Measurements from ENCODE around the gene GIPC3. TPM values are rescaled to one million over a fixed set of nuclear protein-coding genes. Genes with fewer than 3 reads are reported as not detected.

Gene GIPC3
- total RNA-seq, 1 donor from 2014 or later = not detected

DNA sequence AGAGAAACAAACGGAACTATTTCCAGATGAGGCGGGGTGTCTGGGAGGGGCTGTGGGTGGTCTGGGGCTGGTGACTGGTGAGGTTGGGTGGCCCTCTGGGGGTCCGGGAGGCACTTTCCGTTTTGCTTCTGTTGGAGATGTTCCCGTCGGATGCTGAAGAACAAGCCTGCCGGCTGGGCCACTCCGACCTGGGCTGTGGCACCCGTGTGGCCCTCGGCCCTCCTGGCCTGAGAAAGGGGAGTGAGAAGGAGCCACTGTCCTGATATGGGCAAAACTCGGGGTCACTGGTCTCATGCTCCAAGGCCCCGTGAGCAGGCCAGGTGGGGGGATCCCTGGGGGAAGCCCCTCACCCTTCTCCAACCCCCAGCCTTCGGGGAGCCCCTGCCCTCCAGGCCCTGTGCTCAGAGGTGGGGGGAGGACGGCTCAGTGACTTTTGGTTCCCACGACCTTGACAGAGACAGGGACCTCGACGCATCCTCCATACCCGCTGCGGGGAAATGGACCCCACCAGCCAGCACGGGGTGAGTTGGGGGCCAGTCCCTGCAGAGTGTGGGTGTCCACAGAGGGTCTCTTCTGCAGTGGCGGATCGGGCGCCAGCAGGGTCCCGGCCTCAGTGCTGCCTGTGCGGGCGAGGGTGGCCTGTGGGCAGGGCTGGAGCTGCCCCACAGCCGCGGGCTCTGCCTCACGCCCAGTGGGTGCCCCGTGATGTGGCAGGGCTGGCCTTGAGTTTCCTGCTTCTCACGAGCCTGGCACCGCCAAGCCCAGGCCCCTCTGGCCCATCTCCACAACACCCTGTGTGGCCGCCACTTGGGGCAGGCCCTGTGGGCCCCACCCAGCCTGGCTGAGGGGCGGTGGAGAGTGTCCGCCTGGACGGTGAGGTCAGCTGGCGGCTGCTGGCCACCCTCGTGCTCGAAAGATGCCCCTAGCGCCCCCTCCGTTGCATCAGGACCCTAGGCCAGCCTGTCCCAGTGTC is 25.8 kb downstream of the GIPC3 start:
- H3K4me3 ChIP-seq (ENCODE audit: low read depth, low read length) = no peak overlapping the region
- TF ChIP-seq, protein P1, sequence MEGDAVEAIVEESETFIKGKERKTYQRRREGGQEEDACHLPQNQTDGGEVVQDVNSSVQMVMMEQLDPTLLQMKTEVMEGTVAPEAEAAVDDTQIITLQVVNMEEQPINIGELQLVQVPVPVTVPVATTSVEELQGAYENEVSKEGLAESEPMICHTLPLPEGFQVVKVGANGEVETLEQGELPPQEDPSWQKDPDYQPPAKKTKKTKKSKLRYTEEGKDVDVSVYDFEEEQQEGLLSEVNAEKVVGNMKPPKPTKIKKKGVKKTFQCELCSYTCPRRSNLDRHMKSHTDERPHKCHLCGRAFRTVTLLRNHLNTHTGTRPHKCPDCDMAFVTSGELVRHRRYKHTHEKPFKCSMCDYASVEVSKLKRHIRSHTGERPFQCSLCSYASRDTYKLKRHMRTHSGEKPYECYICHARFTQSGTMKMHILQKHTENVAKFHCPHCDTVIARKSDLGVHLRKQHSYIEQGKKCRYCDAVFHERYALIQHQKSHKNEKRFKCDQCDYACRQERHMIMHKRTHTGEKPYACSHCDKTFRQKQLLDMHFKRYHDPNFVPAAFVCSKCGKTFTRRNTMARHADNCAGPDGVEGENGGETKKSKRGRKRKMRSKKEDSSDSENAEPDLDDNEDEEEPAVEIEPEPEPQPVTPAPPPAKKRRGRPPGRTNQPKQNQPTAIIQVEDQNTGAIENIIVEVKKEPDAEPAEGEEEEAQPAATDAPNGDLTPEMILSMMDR (conservative IDR thresholded peaks at IDR 0.05; ENCODE audit: low read depth, low read length) = no peak
- DNase-seq (ENCODE audit: low read depth) = no peak

DNA sequence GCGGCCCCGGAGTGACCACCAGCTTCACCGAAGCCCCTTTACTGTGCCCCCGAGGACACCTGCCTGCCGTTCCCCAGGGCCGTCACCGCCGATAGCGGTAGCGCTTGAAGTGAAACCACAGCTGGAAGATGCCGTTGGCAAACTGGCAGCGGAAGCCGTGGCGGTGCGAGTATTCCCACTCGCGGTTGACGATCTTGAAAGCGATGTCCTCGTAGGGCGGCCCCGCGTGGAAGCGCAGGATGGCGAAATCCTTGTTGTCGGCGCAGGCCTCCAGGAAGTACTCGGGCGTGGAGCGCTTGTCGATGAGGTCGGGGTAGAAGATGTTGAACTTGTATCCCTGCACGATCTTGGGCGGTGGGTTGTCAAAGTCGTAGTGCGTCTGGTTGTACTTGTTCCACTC is 26.6 kb downstream of the GIPC3 start:
- DNase-seq (ENCODE audit: low read depth) = no peak
- TF ChIP-seq, protein P1 (conservative IDR thresholded peaks at IDR 0.05; ENCODE audit: low read depth, low read length) = no peak
- no peak overlapping the region for H3K4me3 ChIP-seq (ENCODE audit: low read depth, low read length)

DNA sequence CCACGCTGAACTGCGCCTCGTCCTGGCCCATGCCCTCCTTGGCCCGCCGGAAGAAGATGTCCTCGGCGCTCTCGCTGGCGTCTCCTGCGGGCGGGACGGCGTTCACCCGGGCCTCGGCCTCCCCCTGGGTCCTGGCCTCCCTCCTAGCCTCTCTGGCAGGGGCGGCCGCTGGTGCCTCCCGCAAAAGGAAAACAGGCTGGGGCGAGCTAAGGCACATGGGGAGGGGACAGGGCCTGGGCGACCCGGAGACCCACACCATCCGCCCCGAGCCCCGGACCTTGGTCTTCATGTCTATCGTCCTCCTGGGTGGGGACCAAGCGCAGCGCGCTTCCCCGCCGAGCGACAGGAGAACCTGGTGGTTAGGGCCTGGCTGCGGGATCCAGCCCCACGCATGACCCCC is 27.1 kb downstream of the GIPC3 start:
- TF ChIP-seq, protein P1 (conservative IDR thresholded peaks at IDR 0.05; ENCODE audit: low read depth, low read length) = no peak
- no peak for DNase-seq (ENCODE audit: low read depth)
- H3K4me3 ChIP-seq (ENCODE audit: low read depth, low read length) = no peak overlapping the region

DNA sequence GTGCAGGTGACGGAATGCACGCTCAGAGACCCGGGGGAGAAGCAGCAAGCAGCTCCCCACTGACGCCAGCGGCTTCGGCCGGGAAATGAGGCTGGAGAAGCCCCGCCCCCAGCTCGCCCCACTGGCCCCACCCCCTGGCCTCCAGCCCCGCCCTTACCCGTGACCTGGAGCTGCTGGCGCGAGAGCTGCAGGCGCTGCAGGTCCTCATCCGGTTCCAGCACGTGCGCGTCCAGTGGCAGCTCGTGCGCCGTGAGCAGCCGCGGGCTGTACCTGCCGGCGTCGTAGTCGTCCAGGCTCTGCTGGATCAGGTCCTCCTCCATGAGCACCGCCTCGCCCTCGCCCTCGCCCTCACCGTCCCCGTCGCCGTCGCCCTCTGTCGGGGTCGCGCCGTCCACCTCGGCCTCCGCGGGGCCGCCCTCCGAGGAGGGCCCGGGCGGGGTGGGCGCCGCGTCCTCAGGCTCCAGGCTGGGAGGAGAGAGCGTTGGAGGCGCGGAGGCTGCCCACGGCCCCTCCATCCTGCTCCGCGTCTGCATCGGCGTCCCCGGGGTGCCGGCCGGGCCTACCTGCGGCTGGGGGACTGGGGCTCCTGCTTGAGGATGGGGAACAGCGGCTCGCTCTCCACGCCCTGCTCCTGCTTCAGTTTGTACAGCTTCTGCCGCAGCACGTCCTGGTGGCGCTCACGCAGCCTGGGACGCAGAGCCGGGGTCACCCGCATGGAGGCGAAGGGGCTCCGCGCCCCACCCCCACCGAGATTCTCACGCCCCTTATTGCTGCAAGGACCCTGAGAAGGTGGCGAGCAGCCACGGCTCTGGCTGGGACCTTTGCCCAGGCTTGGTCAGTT is 27.8 kb downstream of the GIPC3 start:
- TF ChIP-seq, protein P1 (conservative IDR thresholded peaks at IDR 0.05; ENCODE audit: low read depth, low read length) = no peak
- H3K4me3 ChIP-seq (ENCODE audit: low read depth, low read length) = no peak overlapping the region

DNA sequence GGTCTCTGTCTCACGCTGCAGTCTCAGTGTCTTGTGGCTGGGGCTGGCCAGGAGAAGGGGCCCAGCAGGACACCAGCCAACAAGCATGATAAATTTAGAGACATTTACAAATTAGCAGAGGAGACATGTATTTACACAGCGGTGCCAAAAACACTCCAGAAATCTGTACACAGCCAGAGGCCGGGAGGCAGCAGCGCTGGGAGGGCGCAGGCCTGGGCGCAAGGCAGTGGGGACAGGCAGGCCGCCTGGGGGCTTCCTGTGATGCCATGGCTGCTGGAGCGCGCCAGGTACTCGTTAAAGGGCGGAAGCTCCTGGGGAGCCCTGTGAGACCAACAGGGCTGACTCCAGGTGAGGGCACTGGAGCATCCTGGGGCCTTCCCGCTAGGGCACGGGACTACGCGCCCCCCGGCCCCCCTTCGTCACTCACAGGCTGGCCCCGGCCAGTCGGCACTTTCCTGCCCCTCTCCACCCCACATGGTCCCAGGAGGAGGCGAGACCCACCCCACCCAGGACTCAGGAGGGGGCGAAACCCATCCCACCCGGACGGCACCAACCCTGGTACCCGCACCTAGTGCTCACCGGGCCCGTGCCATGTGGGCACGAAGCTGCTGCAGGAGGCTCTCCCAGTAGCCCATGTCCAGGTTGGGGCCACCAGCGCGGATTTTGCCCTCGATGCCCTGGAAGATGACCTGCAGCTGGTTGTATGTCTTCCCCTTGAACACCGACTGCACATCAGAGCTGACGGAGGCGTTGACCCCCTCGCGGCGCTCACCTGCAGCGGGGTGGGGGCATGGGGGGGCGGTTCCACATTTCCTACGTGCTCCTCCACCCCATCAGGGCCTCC is 28.8 kb downstream of the GIPC3 start:
- TF ChIP-seq, protein P1 (conservative IDR thresholded peaks at IDR 0.05; ENCODE audit: low read depth, low read length) = no peak
- DNase-seq (ENCODE audit: low read depth) = no peak
- H3K4me3 ChIP-seq (ENCODE audit: low read depth, low read length) = no peak overlapping the region

More for the DNA sequence above, 27.8 kb downstream of the GIPC3 start:
- DNase-seq (ENCODE audit: low read depth) = no peak

DNA sequence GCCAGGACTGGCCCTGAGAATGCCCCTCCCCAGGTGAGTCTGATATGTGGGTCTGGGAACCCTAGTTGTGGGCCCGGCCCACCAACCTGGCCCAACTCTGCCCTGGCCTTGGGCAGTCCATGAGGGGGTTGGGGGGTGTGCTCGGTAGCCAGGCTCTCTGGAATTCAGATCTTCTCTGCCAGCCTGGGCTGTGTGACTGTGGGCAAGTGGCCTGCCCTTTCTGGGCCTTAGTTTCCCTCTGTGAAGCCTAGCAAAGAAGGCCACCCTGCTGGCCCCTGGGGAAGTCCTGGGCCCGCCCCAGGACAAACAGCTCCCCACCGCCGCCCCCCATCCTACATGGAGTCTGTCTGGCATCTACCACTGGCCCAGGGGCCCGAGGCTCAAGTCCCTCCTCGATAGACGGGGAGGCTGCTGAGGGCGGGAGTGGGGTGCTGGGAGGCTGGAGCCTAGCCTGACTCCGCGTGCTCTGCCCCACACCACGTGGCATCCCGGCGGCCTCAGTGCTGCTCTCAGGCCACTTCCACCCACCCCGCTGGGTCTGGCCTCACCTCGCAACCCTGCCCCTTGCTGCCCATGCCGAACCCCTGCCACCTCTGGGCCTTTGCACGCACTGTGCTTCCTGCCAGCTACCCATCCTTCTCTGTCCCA is 29.7 kb downstream of the GIPC3 start:
- H3K4me3 ChIP-seq (ENCODE audit: low read depth, low read length) = no peak overlapping the region
- TF ChIP-seq, protein P1 (conservative IDR thresholded peaks at IDR 0.05; ENCODE audit: low read depth, low read length) = no peak
- no peak for DNase-seq (ENCODE audit: low read depth)
